ENCODE results near the gene MED27. TPM values are rescaled to one million over a fixed set of nuclear protein-coding genes. Genes with fewer than 3 reads are reported as not detected.

Gene MED27
- total and polyA plus RNA-seq, 2 of the 8 experiments (the other 6 are each of a cell fraction or from before 2014, with no cell fraction given): 29.9 to 56.5 TPM

DNA sequence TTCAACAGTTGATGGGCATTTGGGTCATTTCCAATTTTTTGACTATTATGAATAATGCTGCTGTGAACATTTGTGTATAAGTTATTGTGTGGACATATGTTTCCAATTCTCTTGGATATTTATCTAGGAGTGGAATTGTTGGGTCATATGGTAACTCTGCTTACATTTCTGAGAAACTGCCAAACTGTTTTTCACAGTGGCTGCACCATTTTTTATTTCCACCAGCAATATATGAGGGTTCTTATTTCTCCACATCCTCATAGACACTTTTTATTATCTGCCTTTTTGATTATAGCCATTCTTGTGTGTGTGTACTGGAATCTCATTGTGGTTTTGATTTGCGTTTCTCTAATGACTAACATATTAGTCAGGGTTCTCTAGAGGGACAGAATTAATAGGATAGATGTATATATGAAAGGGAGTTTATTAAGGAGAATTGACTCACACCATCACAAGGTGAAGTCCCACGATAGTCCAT is 14.7 kb upstream of the MED27 start:
- no peak overlapping the region for H4K91ac ChIP-seq (replicated peaks; ENCODE audit: insufficient read length, low read length)
- no peaks in the 10 kb centered on the region for H3K9me3 ChIP-seq (ENCODE audit: insufficient read depth in 2 of 2, low read depth in 1 of 2, low read length in 1 of 2)
- H3K18ac ChIP-seq (ENCODE audit: extremely low read depth, low read length): no peak overlapping the region
- 0 out of 2 replicates have a peak, but pooled peaks cover 2% of the 10 kb centered on the region for H3K23me2 ChIP-seq (ENCODE audit: low read depth, low read length)
- H3K4me2 ChIP-seq (ENCODE audit: insufficient read depth in 1 of 2, low read depth in 2 of 2, low read length in 2 of 2): no peak overlapping the region
- no peaks in the 10 kb centered on the region for H3K36me3 ChIP-seq (ENCODE audit: control insufficient read depth in 2 of 4, insufficient read depth in 4 of 4, low read length in 3 of 4)
- H3K27ac ChIP-seq (ENCODE audit: low read depth, low read length): no peak overlapping the region
- H3K4ac ChIP-seq (replicated peaks; ENCODE audit: insufficient read length, low read depth, low read length): no peak overlapping the region
- TF ChIP-seq BACH1 (IDR thresholded peaks at IDR 0.05; ENCODE audit: low read length): no peak
- TF ChIP-seq SUZ12 (IDR thresholded peaks at IDR 0.05; ENCODE audit: low read length): no peak
- TF ChIP-seq, protein P1, sequence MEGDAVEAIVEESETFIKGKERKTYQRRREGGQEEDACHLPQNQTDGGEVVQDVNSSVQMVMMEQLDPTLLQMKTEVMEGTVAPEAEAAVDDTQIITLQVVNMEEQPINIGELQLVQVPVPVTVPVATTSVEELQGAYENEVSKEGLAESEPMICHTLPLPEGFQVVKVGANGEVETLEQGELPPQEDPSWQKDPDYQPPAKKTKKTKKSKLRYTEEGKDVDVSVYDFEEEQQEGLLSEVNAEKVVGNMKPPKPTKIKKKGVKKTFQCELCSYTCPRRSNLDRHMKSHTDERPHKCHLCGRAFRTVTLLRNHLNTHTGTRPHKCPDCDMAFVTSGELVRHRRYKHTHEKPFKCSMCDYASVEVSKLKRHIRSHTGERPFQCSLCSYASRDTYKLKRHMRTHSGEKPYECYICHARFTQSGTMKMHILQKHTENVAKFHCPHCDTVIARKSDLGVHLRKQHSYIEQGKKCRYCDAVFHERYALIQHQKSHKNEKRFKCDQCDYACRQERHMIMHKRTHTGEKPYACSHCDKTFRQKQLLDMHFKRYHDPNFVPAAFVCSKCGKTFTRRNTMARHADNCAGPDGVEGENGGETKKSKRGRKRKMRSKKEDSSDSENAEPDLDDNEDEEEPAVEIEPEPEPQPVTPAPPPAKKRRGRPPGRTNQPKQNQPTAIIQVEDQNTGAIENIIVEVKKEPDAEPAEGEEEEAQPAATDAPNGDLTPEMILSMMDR (IDR thresholded peaks at IDR 0.05; ENCODE audit: control extremely low read depth in 1 of 3, insufficient read depth in 1 of 3, low read depth in 1 of 3, low read length in 3 of 3): no peak
- no peak for TF ChIP-seq KDM4A (IDR thresholded peaks at IDR 0.05; ENCODE audit: low read depth, low read length, severe bottlenecking)
- TF ChIP-seq CREB1 (IDR thresholded peaks at IDR 0.05): no peak
- no peak for TF ChIP-seq KDM1A (IDR thresholded peaks at IDR 0.05; ENCODE audit: borderline replicate concordance, low read length)
- H3K9ac ChIP-seq (replicated peaks in 1 of 4; ENCODE audit: extremely low read depth in 1 of 4, low read depth in 3 of 4, low read length in 3 of 4): no peak overlapping the region
- no peak overlapping the region for H2BK12ac ChIP-seq (ENCODE audit: low read depth, low read length)
- H2AK5ac ChIP-seq (ENCODE audit: low read depth, low read length): no peak overlapping the region
- FAIRE-seq (no peak), DNase-seq (ENCODE audit: low read depth in 1 of 2, low spot score in 2 of 2) (no peak)
- ChIA-PET CTCF (ENCODE audit: partially characterized antibody) (interaction anchor here (0.6 kb wide), 1 partner anchor 9 kb away, joined by 3 read pairs; no protein-coding TSS in a partner anchor), POLR2A (ENCODE audit: partially characterized antibody) (no interaction called here)
- WGBS, 2 experiments (ENCODE audit: extremely low coverage in 1 of 2, insufficient coverage in 1 of 2, insufficient read length in 1 of 2, insufficient replicate concordance in 2 of 2, low coverage in 1 of 2, low lambda C conversion rate in 2 of 2, missing lambda C conversion rate in 1 of 2): 87% methylated on average over 2 of the region's 2 CpGs; no CpG with 5 or more reads in 1 of the 2 experiments
- H4K8ac ChIP-seq (ENCODE audit: extremely low read depth, insufficient read depth, low read length): no peak overlapping the region
- H3K79me2 ChIP-seq (ENCODE audit: control insufficient read depth in 1 of 2, insufficient read depth in 2 of 2, low read length in 2 of 2): no peaks in the 10 kb centered on the region
- H4K20me1 ChIP-seq (replicated peaks in 1 of 2; ENCODE audit: control insufficient read depth in 1 of 2, insufficient read depth in 2 of 2, low read length in 2 of 2): no peaks in the 10 kb centered on the region
- no peak overlapping the region for H2BK20ac ChIP-seq (ENCODE audit: low read length)
- no peaks in the 10 kb centered on the region for H3K79me1 ChIP-seq (ENCODE audit: low read depth, low read length)
- H2BK120ac ChIP-seq (replicated peaks; ENCODE audit: low read depth, low read length): no peak overlapping the region
- H3K4me3 ChIP-seq (ENCODE audit: extremely low read depth in 1 of 4, insufficient read depth in 2 of 4, low read depth in 3 of 4, low read length in 4 of 4): no peak overlapping the region
- H4K5ac ChIP-seq (ENCODE audit: insufficient read length, low read depth, low read length): no peak overlapping the region
- H3K27me3 ChIP-seq (replicated peaks in 1 of 4; ENCODE audit: control insufficient read depth in 3 of 4, extremely low read depth in 1 of 4, insufficient read depth in 3 of 4, low read length in 3 of 4): no peaks in the 10 kb centered on the region; a peak in 1 of 7 replicates
- no peak overlapping the region for H3K14ac ChIP-seq (ENCODE audit: insufficient read length)
- no peak overlapping the region for H2AFZ ChIP-seq (ENCODE audit: low read length)
- no peak overlapping the region for H3K23ac ChIP-seq (ENCODE audit: insufficient read length)
- no peaks in the 10 kb centered on the region for H3K4me1 ChIP-seq (replicated peaks in 1 of 4; ENCODE audit: control insufficient read depth in 3 of 4, insufficient read depth in 4 of 4, low read length in 3 of 4)
- no peak overlapping the region for H2BK15ac ChIP-seq (ENCODE audit: low read length)
- no peak overlapping the region for H3K56ac ChIP-seq (replicated peaks; ENCODE audit: insufficient read length, low read depth, low read length)
- H2BK5ac ChIP-seq (ENCODE audit: low read depth, low read length): no peak overlapping the region
